ENCODE results near the gene BBS2.

DNA sequence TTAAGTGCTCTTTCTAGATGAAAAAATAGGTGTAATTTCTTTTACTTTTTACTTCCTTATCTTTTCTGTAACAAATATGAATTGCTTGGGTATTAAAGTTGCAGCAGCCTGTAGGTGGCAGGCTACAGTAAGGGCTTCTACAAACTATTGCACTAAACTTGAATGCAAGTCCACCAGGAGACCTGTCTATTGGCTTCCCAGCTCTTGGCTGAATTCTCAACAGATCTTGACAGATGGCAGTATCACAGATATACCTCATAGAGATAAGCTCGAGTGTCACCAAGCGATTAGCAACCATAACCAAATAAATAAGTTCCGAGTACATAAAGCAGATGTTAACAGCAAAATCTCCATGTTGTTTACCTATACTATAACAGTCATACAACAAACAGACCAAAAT, 5.9 kb downstream of the BBS2 start:
- TF ChIP-seq ZC3H10 (CRISPR knock-in tag; IDR thresholded peaks at IDR 0.05) (no peak), SNAI2 (CRISPR knock-in tag; IDR thresholded peaks at IDR 0.05) (no peak), ZNF565 (CRISPR knock-in tag; conservative IDR thresholded peaks at IDR 0.05; ENCODE audit: low read depth) (no peak), ZFP30 (CRISPR knock-in tag; IDR thresholded peaks at IDR 0.05) (no peak), TOX (CRISPR knock-in tag; IDR thresholded peaks at IDR 0.05; ENCODE audit: borderline replicate concordance) (no peak), OSR1 (CRISPR knock-in tag; IDR thresholded peaks at IDR 0.05) (no peak), CSDC2 (CRISPR knock-in tag; IDR thresholded peaks at IDR 0.05) (no peak)
- TF ChIP-seq, protein P1, sequence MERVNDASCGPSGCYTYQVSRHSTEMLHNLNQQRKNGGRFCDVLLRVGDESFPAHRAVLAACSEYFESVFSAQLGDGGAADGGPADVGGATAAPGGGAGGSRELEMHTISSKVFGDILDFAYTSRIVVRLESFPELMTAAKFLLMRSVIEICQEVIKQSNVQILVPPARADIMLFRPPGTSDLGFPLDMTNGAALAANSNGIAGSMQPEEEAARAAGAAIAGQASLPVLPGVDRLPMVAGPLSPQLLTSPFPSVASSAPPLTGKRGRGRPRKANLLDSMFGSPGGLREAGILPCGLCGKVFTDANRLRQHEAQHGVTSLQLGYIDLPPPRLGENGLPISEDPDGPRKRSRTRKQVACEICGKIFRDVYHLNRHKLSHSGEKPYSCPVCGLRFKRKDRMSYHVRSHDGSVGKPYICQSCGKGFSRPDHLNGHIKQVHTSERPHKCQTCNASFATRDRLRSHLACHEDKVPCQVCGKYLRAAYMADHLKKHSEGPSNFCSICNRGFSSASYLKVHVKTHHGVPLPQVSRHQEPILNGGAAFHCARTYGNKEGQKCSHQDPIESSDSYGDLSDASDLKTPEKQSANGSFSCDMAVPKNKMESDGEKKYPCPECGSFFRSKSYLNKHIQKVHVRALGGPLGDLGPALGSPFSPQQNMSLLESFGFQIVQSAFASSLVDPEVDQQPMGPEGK (CRISPR knock-in tag; IDR thresholded peaks at IDR 0.05; ENCODE audit: borderline replicate concordance), result no peak
